ENCODE measurements around the gene GANC.

Gene GANC

GRCh38 chr15:42385980-42386700 is 113.1 kb downstream of the GANC start:
- no peak for DNase-seq

DNA sequence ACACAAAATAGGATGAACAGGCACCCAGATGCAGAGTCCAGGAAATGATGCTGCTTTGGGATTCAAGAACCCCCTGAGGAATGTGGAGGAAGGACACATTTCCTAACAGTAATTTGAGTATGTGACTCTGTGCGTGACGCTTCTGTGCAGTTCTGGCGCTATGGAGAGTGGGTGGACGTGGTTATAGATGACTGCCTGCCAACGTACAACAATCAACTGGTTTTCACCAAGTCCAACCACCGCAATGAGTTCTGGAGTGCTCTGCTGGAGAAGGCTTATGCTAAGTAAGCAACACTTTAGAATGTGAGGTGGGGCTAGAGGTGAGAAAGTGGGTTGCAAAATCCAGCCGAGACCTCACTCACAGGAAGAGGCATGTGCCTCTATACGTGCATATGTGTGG is 114.6 kb downstream of the GANC start:
- DNase-seq, result no peak

DNA sequence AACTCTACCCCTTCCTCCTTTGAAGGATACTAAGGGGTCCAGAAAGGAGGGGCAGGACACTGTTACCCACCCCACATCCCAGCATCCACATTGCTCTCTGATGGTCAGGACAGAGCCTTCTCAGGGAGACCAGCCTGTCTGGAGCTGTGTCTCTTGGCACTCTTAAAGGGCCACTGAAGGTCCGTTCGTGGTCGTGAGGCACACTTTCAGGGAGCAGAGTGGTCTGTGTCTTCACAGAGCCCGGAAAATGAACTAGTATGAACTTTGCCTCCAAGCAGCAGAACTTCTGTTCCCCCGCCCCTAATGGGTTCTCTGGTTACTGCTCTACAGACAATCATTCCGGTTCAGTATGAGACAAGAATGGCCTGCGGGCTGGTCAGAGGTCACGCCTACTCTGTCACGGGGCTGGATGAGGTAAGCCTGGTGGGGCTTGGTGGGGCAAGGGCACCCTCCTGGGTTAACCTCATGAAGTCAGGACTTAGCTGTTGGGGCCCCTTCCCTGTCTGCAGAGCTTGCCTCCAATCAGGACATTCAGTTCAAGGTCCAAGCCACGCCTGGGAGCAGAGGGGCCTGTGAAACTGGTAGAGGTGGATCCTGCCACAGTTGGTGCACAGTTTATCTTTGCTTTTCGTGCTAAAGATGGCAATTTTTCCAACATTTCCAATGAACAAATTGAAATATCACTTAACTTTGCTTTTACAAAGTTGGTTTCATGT is 119.5 kb downstream of the GANC start:
- no peak for DNase-seq

DNA sequence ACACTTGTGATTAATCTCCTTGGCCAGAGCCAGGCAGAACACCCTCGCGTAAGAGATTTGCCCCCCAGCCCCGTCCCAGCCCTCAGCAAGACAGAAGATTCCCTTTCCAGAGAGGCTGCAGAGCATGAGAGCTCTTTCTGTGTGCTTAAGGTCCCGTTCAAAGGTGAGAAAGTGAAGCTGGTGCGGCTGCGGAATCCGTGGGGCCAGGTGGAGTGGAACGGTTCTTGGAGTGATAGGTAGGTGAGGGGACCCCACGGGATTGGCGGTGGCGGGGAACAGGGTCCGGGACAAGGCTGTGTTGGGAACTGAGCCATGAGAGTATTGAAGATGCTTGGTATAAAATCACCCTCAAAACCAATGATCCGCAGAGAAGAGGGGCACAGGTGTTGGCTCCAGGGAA is 121.1 kb downstream of the GANC start:
- DNase-seq, result no peak

DNA sequence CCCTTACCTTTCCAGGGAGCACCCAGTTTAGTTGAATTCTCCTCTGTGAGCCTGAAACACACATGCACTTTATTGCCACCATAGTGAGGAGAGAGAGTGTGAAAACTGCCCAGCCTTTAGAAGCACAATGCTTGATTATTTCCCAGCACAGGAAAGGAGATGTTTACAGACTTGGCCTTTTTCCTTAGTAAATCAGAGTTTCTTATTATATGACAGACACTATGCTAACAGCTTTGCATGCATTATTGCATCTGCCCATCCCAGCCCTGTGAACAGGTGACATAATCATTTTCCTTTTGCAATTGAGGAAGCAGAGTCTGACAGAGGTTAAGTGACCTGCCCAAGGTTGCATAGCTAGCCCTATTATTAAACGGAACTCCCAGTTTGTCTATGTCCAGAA is 122.8 kb downstream of the GANC start:
- no peak for DNase-seq

- DNase-seq, result no peak
Measured at GRCh38 chr15:42401544-42402454, 128.8 kb downstream of the GANC start.

DNA sequence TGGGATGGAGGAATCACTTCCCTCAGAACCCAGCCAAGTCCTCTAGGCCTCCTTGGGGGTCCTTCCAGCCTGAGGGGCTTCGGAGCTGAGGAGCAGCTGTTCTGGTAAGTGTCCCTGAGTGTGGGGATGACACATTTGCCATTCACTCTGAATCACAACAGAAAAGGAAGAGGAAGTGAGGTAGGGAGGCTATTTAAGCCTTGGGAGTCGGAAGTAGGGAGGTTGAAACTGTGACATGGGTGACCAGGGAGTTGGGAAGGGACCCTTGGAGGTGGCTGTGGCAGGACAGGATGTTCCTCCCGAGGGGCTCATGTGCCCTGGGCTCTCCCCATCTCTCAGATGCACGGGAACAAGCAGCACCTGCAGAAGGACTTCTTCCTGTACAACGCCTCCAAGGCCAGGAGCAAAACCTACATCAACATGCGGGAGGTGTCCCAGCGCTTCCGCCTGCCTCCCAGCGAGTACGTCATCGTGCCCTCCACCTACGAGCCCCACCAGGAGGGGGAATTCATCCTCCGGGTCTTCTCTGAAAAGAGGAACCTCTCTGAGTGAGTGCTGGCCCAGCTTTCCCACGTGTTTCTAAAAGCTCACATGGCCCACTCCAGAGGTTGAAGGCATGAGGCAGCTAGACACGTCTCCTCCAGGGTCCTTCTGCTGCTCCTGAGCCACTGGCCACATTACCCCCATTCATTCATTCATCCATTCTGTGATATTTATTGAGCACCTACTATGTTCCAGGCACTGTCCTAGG is 129.6 kb downstream of the GANC start:
- no peak for DNase-seq

DNA sequence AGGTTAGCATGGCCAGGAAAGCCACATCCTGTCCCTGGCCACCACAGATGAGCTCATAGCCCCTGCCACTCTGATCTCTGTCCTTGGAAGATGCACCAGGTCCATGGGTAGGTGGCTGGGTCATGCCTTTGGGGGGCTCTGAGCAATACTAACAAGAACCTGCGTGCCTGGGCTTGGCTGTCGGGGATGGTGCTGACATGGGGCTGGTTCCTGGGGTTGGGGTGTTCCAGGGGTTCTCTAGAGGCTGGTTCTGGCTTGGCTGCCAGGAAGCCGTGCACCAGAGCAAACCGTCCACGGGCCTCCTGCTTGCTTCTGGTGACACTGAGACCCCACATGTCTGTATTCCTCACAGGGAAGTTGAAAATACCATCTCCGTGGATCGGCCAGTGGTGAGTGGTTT is 130.4 kb downstream of the GANC start:
- no peak for DNase-seq

DNA sequence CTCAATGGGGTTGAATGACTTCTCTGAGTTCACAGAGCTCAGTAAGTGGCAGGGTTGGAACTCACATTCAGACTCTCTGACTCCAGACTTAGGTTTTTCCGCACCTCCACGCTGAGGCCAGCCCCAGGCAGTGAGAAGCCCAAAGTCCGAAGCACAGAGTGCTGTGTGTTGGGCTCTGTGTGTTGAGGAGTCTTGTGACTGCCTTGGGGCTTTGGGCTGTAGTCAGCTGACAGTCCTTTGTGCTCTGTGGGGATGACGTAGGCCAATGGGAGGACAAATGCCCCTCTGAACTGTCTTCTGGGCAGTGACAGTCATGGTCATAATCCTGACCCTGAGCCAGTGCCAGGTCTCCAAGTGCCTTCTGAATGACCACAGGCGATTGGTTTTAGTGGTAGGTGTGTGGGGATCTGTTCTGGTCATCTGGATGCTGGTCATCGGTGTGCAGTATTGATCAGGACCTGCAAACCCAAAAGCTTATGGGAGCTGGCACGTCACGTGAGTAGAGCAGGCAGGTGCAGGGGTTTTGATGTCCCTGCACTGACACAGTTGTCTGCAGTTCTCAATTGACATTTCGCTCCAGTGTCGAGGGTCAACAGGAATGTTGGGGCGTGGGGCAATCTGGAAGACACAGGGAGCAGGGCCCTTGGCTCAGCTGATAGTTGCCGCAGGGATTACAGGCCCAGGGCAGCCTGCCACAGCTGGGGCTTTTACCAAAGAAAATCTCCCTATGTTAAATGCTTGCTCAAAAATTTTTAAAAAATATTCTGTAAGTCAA is 131.6 kb downstream of the GANC start:
- DNase-seq, result no peak

- DNase-seq, result no peak
Measured at GRCh38 chr15:42405863-42406482, 133.0 kb downstream of the GANC start.
